ENCODE data around the gene LMAN2L. TPM values are rescaled to one million over a fixed set of nuclear protein-coding genes. Genes with fewer than 3 reads are reported as not detected.

Gene LMAN2L
- total RNA-seq, 1 experiment from 2014 or later: 32.6 TPM

- BruUV-seq (replicated peaks): no TSS peak
- H3K9me3 Mint-ChIP-seq (ENCODE audit: low read depth, unreplicated experiment): no peaks in the 10 kb centered on the region
- H3K36me3 Mint-ChIP-seq (ENCODE audit: insufficient read depth, unreplicated experiment): peaks cover 9% of the 10 kb centered on the region
- TF ChIP-seq CTCF (IDR thresholded peaks at IDR 0.05; ENCODE audit: unreplicated experiment): no peak
- H3K27ac Mint-ChIP-seq (ENCODE audit: unreplicated experiment): no peak overlapping the region
- no peaks in the 10 kb centered on the region for H3K27me3 Mint-ChIP-seq (ENCODE audit: unreplicated experiment)
- CTCF ChIA-PET: no interaction called here
- no peaks in the 10 kb centered on the region for H3K4me1 Mint-ChIP-seq (ENCODE audit: low read depth, unreplicated experiment)
- H3K4me3 Mint-ChIP-seq (ENCODE audit: low read depth, unreplicated experiment): no peak overlapping the region
- DNase-seq: no peak
- intact Hi-C loops (cut with micrococcal nuclease; ENCODE audit: unreplicated experiment): no loop called here
These were observed 24.2 kb downstream of the LMAN2L start for GRCh38 chr2:96715658-96716057.

- CTCF ChIA-PET: no interaction called here
- Mint-ChIP-seq H3K27ac (ENCODE audit: unreplicated experiment) (no peak overlapping the region), H3K4me1 (ENCODE audit: low read depth, unreplicated experiment) (no peaks in the 10 kb centered on the region), H3K4me3 (ENCODE audit: low read depth, unreplicated experiment) (no peak overlapping the region), H3K36me3 (ENCODE audit: insufficient read depth, unreplicated experiment) (peaks cover 30% of the 10 kb centered on the region), H3K27me3 (ENCODE audit: unreplicated experiment) (no peaks in the 10 kb centered on the region), H3K9me3 (ENCODE audit: low read depth, unreplicated experiment) (no peaks in the 10 kb centered on the region)
- TF ChIP-seq CTCF (IDR thresholded peaks at IDR 0.05; ENCODE audit: unreplicated experiment): no peak
- no peak for DNase-seq
- intact Hi-C loops (cut with micrococcal nuclease; ENCODE audit: unreplicated experiment): no loop called here
- BruUV-seq (replicated peaks): no TSS peak
These were observed 28.9 kb downstream of the LMAN2L start for GRCh38 chr2:96710985-96711384.

DNA sequence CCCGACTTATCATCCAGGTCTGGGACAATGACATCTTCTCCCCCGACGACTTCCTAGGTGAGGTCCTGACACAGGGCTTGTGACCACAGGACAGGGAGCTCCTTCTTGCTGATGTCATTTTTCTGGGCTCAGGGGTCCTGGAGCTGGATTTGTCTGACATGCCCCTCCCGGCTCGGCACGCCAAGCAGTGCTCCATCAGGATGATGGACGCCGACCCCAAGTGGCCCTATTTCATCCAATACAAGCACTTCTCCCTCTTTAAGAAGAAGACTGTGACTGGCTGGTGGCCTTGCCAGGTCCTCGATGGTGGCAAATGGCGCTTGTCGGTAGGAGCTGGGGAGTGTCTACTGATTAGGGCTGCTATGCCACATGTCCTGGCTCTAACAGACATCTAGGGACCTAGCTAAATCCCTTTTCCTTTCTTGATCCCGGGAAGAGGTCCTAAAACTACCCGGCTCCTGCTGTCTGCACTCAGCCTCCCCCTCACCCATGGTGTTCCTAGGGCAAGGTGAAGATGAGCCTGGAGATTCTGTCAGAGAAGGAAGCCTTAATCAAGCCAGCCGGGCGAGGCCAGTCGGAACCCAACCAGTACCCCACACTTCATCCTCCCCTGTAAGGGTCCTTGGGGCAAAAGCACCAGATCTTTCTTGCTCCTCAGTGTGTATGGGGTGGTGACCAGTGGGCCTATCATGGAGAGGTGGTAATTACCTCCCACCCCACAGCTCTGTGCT, 36.7 kb downstream of the LMAN2L start:
- no TSS peak for BruUV-seq (replicated peaks)
- no peak overlapping the region for H3K4me3 Mint-ChIP-seq (ENCODE audit: low read depth, unreplicated experiment)
- CTCF ChIA-PET: no interaction called here
- H3K4me1 Mint-ChIP-seq (ENCODE audit: low read depth, unreplicated experiment): no peaks in the 10 kb centered on the region
- H3K9me3 Mint-ChIP-seq (ENCODE audit: low read depth, unreplicated experiment): no peaks in the 10 kb centered on the region
- peaks cover 23% of the 10 kb centered on the region for H3K36me3 Mint-ChIP-seq (ENCODE audit: insufficient read depth, unreplicated experiment)
- H3K27ac Mint-ChIP-seq (ENCODE audit: unreplicated experiment): no peak overlapping the region
- DNase-seq: no peak
- TF ChIP-seq CTCF (IDR thresholded peaks at IDR 0.05; ENCODE audit: unreplicated experiment): no peak
- intact Hi-C loops (cut with micrococcal nuclease; ENCODE audit: unreplicated experiment): no loop called here
- H3K27me3 Mint-ChIP-seq (ENCODE audit: unreplicated experiment): no peaks in the 10 kb centered on the region

DNA sequence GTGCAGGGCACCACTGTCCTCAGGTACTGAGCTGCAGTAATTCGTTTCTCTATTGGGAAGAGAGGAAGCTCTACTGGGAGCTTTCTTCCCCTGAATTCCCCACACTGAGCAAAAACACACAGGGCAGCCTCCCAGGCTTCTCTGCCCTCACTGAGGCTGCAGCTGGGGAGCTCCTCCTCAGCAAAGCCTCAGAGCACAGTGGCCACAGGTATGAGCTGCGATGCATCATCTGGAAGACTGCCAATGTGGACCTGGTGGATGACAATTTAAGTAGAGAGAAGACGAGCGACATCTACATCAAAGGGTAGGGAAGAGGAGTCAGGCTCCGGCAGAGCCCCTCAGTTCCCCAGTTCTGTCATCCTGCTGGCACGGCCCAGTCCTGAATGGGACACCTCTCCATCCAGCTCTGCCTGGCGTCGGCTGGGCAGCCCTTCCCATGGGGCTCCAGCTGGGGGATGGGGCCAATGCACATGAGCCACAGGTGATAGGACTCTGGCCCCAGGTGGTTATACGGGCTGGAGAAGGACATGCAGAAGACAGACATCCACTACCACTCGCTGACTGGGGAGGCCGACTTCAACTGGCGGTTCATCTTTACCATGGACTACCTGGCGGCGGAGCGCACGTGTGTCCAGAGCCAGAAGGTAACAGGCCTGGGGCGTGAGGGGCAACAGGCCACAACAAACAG, 37.6 kb downstream of the LMAN2L start:
- Mint-ChIP-seq H3K4me1 (ENCODE audit: low read depth, unreplicated experiment) (no peaks in the 10 kb centered on the region), H3K27ac (ENCODE audit: unreplicated experiment) (no peak overlapping the region), H3K36me3 (ENCODE audit: insufficient read depth, unreplicated experiment) (peaks cover 23% of the 10 kb centered on the region), H3K4me3 (ENCODE audit: low read depth, unreplicated experiment) (no peak overlapping the region), H3K27me3 (ENCODE audit: unreplicated experiment) (no peaks in the 10 kb centered on the region), H3K9me3 (ENCODE audit: low read depth, unreplicated experiment) (no peaks in the 10 kb centered on the region)
- CTCF ChIA-PET: interaction anchor here (0.5 kb wide), 1 partner anchor 26 kb away, joined by 3 read pairs; no protein-coding TSS in a partner anchor
- no peak for DNase-seq
- BruUV-seq (replicated peaks): no TSS peak
- no peak for TF ChIP-seq CTCF (IDR thresholded peaks at IDR 0.05; ENCODE audit: unreplicated experiment)
- intact Hi-C loops (cut with micrococcal nuclease; ENCODE audit: unreplicated experiment): no loop called here

Measured in Calu3 (cell line).